HG02981 (cell line): Measurements from ENCODE around the gene FAM72A.
A peak's percentile ranks its signal among the peaks of the same experiment; 100 is the strongest.
"Not testable (repeated sequence)": the region's sequence is repeated elsewhere in the genome, so short reads cannot be mapped to it uniquely, and the experiment has no call there.

Experiments used
- ATAC-seq: cut with Tn5 transposase; IDR thresholded peaks from one replicate; pipeline ENCODE4 v1.9.1; 2021; ENCODE audit warnings: mild to moderate bottlenecking, moderate library complexity; ENCODE audit not compliant: unreplicated experiment

FAM72A gene

DNA sequence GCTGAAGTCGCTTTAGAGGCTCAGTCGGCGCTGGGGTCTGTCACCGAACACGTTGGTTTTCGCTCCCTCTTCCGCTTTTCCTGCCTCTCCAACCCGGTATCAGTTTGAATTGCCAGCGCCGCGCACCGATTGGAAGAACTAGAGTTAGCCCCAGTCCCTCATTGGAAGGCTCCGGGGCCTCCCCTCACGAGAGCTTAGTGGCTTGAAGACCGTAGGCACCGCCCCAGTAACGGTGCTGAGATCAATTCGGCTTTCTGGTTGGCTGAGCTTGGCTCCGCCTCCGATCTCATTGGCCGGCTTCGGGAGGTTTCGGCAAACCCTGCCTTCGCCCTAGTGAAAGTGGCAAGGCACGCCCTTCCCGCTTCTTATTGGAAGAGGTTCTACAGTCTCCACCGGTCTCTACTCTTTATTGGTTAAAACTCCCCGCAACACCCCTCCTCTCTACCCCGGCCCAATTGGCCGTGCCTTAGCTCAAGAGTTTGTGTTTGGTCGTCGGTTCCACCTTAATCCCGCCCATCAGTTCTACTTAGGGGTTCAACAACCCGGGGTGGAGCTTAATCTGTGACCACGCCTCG, at the start of gene FAM72A:
FAM72A (minus strand) TSS at position 51 of the 575 bp plus-strand sequence. CDS start 814 bp downstream, outside the sequence.
- ATAC-seq, result peak; percentile 84

DNA sequence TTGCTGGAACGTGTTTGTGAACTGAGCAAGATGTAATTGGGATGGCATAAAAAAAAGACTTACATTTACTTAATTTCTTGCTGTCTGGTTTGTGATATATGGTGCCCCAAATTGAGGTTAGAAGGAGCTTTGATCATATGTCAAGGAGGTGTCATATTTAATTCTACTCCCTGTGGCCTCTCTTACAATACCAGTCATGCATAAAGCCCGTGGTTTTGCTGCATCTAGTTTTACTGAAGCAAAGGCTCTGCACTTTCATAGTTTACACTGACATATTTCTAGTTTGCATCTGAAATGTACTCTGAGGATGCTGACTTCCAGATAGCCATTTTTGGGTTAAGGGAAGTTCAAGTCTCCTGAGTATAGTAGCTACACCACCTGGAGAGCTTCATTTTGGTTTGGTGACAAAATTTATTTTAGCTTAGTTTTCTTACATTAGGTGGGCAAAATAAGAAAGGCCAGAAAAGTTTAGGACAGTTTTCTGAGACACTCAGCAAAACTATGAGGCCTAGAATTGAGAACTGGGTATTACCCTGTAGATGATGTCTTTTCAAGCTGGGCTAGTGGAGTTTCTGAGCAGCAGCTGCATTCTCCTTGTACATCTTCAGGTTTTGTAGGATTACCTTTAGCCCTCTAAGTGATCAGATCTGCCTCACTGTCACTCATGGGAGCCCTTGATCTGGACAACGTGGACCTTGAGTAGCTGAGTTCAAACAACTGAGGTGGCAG, 48.5 kb upstream of the FAM72A start:
- not testable (repeated sequence) for ATAC-seq

DNA sequence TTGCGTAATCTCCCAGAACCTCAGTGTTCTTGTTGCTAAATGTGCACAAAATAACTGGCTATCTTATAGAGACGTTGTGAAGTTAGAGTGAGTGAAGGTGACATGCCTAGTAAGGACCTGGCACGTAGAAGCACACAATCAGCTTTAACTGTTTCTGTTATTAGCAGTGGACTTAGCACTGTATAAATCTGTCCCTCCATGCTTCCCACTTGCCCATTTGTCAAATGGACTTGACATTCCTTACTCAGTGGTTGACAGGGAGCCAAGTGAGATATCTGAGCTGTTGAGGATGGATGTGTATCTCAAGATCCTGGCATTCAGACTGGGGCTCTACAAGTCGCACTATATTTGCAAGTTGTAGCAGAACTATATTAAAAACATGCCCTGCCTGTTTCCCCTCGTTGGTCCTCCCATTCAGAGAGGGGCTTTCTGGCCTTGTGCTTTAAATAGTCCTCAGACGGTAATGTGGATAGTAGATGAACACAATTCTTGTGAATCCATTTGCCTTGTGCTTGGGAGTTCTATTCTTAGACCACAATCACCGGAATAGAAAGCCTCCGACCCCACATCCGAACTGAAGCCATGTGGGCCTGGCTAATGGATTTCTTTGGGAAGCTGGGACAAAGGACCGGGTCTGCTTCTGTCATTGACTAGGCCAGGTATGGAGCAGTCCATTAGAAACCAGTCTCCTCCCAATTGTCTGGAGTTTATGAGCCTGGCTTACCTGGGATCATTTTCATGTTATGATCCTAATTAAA, 43.7 kb upstream of the FAM72A start:
- ATAC-seq, result not testable (repeated sequence)

DNA sequence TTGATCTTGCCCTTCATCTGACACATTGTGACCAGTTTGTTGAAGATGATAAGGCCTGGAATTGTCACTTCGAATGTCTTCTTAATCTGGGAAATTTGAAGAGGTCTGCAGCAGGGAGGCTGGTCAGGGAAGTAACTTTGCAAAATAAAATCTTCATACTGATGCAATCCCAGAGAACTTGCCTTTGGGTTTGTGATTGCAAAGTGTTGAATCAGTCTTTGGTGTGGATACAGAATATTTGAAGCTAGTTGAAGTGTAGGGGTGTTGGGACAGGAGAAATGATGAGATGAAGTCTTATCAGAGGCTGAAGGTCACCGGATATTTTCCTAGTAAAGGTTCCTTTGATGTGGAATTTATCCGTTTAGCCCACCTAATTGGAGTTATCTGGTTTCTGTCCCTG, 42.8 kb upstream of the FAM72A start:
- not testable (repeated sequence) for ATAC-seq

DNA sequence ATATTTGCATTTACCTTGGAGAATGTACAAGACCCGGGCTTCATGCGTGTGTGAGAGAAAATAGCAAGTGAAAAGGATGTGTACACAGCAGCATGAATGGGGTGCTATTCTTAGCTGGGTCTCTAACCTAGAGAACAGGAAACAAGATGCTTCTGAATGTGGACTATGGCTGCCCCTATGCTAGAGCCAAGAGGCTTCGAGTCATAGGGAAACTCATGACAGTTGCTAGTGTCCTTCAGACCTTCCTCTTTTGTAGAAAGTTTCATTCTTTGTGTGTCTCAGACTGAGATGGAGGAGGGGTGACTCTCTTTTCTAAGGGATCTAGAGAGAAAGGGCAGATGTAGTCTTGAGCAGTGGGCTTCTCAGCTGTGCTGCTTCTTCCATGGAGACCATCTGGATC, 40.7 kb upstream of the FAM72A start:
- ATAC-seq, result peak; percentile 98

DNA sequence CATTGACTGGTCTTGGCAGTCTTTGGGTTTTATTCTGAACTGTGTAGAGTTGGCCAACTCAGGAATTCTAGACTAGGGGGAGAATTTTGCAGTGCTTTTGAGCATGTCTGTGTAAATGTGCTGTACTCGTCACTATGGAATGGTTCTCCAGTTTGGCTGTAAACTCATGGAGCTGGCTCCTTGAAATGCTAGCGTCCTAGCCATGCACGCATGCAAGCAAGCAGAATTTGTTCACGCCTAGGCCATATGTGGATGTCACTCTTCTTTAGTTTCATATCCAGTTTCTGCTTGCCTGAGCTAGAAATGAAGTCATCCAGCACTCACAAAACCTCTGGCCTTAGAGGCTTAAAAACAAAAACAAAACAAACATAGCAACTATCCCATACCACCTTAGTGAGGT, 37.6 kb upstream of the FAM72A start:
- peak; percentile 43 for ATAC-seq

- ATAC-seq, result not testable (repeated sequence)
These were observed 32.6 kb upstream of the FAM72A start for GRCh38 chr1:206235190-206235589.

- not testable (repeated sequence) for ATAC-seq
These were observed 31.7 kb upstream of the FAM72A start for GRCh38 chr1:206234189-206234916.

DNA sequence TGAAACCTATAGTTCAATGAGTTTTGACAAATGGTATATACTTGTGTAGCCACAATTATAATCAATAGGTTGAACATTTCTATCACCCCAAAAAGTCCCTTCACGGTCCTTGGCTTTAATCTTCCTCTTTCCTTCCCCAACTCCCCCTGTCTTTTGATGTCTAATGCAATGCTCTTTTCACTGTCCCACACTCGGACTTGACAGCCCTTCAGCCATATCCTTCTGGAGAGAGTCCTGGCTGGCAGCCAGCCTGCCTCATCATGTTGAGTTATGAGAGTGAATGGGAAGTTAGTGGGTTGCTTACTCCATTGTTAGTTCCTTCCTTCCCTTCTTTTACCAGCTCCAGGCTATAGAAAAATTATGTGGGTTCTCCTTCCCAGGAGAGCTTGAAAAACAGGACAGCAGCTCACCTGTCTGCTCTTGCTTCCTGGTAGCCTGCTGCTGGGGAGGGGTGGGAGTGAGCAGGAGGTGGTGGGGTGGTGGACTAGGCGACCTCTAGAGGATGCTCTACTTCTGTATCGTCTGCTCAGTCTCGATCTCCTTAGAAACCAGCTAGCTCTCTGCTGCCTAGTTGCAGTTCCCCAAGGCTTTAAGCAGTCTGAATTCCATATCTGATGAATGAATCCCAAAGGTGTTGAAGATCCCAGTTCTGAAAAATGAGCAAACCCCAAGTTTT, 30.5 kb upstream of the FAM72A start:
- ATAC-seq, result peak; percentile 78

DNA sequence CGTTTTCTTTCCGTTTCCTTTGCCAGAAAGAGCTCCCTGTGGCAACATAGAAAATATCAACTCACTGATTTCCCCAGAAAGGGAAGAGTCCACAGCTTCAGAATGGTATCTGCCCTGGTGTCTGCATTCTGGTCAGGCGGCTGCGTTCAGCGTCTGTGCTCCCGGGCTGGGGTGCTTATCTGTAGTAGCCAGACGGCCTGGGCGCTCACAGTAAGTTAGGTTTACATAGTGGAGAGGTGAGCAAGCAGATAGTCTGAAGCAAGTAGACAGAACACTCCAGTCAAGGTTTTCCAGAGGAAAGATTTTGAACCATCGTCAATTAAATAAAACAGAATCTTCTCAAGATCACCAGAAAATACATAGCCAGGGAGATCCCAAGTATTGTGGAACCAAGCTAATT, 29.4 kb upstream of the FAM72A start:
- not testable (repeated sequence) for ATAC-seq

DNA sequence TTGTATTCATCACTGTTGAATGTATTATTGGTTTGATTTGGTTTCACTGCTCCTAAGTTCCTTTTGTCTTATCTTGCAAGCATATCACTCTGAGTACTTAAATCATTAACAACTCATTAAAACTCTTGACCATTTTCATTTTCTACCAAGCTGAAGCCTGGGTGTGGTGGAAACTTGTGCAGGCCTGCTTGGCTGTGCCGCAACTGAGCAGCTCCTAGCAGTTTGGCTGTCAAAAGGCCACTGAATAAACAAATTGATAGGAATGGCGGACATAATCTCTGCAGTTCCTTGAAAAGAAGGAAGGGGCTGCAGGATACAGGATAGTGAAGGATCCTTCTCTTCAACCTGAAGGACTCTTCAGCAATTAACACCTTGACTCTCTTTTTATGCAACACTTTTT, 26.6 kb upstream of the FAM72A start:
- not testable (repeated sequence) for ATAC-seq

- ATAC-seq, result not testable (repeated sequence)
These were observed 24.2 kb upstream of the FAM72A start for GRCh38 chr1:206226886-206227285.

DNA sequence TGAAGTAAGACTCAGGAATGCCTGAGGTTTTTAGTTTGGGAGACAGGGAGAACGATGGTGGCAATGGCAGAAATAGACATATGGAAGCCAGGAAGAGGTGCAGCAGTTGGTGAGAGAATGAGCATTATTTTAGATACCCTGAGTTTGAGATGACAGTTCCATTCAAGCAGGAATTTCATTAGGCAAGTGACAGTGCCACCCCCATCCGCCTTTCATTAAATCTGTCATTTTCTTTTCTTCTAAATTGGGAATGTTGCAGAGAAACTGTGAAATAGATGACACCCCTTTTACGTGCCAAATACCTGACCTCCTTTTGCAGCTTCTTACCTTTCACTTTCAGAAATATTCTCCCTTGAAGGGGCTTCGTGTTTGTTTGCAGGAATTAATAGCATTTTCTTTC, 22.7 kb upstream of the FAM72A start:
- not testable (repeated sequence) for ATAC-seq

DNA sequence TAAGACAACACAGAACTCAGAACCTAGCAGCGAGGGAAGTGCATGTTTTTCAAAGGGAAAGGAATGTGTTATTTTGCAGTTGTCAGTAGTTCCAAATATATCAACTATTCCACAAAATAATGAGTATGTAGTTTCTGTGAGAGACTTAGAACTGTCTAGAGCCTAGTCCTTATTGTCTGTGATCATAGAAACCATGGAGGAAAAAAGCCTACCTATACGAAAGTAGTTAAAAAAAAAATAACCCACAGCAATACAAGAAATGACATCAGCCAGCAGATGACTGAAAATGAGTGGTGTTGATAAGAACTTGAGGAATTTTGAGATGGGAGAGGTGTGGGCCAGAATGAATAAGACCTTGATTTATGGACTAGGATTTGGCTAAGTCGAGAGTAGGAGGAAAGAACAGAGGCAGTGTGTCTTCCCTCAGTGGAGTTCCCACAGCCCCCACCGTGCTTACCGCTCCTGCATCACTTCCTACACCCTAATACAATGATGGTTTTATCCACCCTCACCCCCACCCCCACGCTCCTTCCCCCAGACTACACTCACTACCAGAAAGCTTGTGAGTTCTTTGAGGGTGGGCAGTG, 21.6 kb upstream of the FAM72A start:
- not testable (repeated sequence) for ATAC-seq

- not testable (repeated sequence) for ATAC-seq
These were observed 18.9 kb upstream of the FAM72A start for GRCh38 chr1:206221585-206221984.

GRCh38 chr1:206220332-206221000, 17.8 kb upstream of the FAM72A start:
- ATAC-seq, result not testable (repeated sequence)

DNA sequence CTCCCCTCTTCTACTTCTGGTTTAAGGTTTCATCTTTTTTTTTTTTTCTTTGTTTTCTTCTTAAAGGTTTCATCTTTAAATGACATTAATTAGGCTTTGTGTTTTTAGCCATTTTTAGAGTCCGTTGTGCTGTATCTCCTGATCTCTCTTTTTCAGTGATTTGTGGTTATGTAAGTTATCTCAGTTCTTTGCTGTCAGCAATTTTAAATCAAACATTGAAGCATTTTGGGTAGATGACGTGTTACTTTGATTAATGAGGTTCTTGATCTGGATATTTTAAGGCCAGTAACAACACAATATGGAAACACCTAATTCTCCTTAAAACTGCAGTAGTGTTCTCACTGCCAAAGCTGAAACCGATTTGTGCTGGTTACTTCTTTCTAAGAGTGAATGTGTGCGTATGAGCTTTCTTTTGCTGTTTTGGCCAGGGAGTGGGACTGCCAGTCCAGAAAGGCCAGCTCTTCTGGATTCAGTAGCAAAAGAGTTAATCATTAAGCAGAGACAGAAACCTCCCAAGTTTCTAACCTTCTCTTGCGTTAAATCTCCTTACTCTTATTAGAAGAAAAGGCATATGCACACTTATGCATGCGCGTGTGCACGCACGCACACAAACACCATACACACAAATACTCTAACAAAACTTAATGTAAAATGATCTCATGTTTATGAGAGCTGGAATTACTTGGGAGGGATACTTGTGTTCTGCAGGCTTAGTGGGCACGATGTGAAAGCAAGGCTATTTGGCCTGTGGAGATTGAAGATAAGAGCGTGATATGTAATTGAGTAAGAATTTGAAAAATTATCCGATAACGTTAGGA, 17.1 kb upstream of the FAM72A start:
- not testable (repeated sequence) for ATAC-seq

- ATAC-seq, result not testable (repeated sequence)
These were observed 16.1 kb upstream of the FAM72A start for GRCh38 chr1:206218765-206219164.

GRCh38 chr1:206218285-206218684, 15.6 kb upstream of the FAM72A start:
- not testable (repeated sequence) for ATAC-seq
